Measurements from ENCODE around the gene METTL4.
"Not testable (repeated sequence)": the region's sequence is repeated elsewhere in the genome, so short reads cannot be mapped to it uniquely, and the experiment has no call there.

Gene METTL4

DNA sequence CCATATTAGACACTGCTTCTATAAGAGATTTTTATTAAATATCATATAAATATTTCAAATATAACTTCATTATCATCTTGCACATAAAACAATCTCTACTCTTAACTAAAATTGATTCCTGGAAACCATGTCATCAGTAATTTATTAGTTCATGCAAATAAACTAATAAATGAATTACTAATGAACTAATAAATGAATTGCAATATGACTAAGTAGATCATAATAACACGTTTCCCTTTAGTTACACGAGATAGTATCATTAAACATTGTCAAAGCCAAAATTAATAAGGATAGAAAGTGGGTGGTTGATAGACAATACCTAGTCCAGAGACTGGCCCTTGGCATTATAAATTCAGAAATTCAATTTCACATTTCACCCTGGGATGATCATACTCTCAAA lies 26.1 kb downstream of the METTL4 start:
- TF ChIP-seq, protein P1, sequence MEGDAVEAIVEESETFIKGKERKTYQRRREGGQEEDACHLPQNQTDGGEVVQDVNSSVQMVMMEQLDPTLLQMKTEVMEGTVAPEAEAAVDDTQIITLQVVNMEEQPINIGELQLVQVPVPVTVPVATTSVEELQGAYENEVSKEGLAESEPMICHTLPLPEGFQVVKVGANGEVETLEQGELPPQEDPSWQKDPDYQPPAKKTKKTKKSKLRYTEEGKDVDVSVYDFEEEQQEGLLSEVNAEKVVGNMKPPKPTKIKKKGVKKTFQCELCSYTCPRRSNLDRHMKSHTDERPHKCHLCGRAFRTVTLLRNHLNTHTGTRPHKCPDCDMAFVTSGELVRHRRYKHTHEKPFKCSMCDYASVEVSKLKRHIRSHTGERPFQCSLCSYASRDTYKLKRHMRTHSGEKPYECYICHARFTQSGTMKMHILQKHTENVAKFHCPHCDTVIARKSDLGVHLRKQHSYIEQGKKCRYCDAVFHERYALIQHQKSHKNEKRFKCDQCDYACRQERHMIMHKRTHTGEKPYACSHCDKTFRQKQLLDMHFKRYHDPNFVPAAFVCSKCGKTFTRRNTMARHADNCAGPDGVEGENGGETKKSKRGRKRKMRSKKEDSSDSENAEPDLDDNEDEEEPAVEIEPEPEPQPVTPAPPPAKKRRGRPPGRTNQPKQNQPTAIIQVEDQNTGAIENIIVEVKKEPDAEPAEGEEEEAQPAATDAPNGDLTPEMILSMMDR (conservative IDR thresholded peaks at IDR 0.05) = no peak
- no peak overlapping the region for H3K27ac ChIP-seq

DNA sequence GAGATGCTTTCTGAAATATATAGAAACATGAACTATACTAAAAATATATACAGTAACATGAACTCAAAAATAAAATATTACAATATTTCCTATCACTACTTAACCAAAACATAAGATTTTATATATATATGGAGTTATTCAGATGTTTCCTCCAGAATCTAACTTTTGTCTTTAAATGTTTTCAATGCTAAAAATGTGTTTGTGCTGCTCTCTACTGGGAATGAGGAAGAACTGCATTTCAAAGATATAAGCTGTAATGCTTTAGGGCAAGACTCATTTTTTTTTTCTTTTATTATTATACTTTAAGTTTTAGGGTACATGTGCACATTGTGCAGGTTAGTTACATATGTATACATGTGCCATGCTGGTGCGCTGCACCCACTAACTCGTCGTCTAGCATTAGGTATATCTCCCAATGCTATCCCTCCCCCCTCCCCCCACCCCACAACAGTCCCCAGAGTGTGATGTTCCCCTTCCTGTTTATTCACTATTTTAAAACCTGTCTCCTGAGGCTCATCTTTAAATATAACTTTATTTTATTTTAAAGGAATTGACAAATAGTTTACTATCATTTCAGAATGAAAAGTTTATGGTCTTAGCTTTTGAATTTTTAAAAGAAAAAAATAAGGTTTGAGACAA lies 29.3 kb downstream of the METTL4 start:
- TF ChIP-seq, protein P1 (conservative IDR thresholded peaks at IDR 0.05) = peak; percentile 78
- H3K27ac ChIP-seq = not testable (repeated sequence)

DNA sequence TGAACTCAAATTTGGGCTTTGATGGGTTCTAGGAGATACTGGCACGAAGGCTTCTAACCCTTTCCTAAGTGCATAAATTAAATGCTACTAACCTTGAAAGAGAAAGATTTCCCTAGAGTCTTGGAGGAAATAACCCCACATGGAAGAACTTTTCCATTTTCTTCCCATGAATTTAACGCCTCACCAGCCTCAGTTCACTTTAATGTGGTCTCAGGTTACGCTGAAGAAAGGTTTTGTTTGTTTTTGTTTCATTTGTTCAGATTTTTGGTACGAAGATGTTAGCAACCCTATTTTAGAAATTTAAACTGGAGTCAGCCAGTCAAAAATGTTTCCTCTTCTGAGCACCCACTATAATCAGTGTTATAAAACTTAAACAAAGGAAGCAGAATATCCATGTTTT lies 30.7 kb downstream of the METTL4 start:
- TF ChIP-seq, protein P1 (conservative IDR thresholded peaks at IDR 0.05) = no peak
- H3K27ac ChIP-seq = no peak overlapping the region

DNA sequence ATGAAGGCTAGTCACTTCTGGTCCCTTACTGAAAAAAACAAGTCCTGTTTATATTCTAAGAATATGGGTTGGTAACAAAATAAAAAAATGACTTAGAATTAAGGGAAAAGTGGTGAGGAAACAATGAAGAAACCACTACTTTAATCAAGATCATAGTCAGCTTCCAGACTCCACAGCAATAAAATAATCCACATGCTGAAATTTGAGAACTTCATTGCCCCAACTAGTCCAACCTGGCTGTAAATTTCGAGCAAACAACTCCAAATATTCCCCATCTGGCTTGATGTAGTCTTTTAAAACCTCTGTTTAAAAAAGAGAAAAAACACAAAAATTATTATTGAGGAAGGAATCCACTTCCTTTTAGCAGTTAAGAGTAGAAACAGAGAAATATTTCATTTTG lies 32.5 kb downstream of the METTL4 start:
- TF ChIP-seq, protein P1 (conservative IDR thresholded peaks at IDR 0.05) = no peak
- H3K27ac ChIP-seq = peak overlapping the region; percentile 10; the same call in 1 of the 2 replicates

DNA sequence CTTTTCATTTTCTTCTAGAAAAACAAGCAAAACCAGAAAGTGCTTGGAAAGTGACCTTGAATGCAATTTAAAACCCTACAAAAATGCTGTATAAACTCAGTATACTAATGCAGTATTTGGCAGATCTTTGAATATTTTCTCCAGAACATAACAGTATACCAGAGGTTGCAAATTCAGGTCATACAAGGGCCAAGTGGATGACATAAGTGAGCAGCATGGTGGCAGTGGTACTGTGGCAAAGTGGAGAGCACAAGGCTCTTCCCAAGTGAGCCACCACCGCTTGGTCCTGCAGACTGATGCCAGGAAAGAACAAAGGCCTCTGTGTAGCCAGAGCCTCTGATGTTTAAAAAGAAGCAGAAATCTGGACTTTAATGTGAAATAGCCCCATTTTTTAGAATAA lies 33.1 kb downstream of the METTL4 start:
- TF ChIP-seq, protein P1 (conservative IDR thresholded peaks at IDR 0.05) = no peak
- peak overlapping the region; percentile 10; the same call in 1 of the 2 replicates for H3K27ac ChIP-seq

DNA sequence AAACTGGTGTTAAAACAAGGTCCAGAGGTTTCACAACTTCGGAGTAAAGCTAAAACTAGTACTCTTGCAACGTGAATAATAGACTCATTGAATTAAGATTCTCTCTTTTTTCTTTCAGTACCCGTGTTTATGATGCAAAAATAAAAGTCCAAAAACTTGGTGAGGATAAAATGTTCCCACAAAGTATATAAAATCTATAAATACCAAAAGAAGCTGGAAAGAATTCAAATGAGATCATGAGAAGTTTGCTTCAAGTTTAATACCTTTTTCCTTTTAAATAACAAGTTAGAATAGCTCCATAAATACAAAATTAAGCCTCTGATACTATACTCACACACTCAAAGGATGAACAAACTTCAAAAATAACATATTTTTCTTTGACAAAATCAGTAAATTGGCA lies 34.0 kb downstream of the METTL4 start:
- no peak overlapping the region for H3K27ac ChIP-seq

DNA sequence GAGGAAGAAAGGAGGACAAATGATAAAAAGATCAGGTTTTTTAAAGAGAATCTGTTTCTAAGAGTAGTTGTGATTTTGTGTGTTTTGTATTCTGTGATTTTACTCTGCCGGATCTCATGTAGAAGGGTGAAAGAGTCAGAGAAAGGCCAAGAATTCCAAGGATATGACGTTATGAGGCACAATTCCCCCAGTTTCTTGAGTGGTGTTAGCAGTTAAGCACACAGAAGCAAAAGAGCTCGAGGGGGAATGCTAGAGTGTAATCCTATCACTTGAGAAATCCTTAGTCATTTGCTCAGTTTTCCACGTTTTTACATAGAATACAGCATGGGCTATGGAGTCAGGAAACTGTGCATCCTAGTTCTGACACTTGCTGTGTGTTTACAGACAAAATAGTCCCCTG lies 34.8 kb downstream of the METTL4 start:
- TF ChIP-seq, protein P1 (conservative IDR thresholded peaks at IDR 0.05) = no peak
- no peak overlapping the region for H3K27ac ChIP-seq

More for the DNA sequence above, 34.0 kb downstream of the METTL4 start:
- TF ChIP-seq, protein P1 (conservative IDR thresholded peaks at IDR 0.05) = no peak

Data from VCaP (cell line).